Trophoblast cell (in vitro differentiated cells and primary cell): ENCODE measurements around the gene IRF2BP1.

Experiments used
- DNase-seq, 2 donors: peaks; one replicate each; pipeline ENCODE4 v3.0.0-alpha.2; 2016
- H2AFZ ChIP-seq: 2 replicates; pipeline ENCODE4 v1.6.1; 2013; ENCODE audit warnings: low read length, moderate library complexity, mild to moderate bottlenecking; ENCODE audit not compliant: insufficient read depth, poor library complexity
- H2AK5ac ChIP-seq: 2 replicates; pipeline ENCODE4 v1.6.1; 2013; ENCODE audit warnings: mild to moderate bottlenecking, low read length
- H2BK120ac ChIP-seq: 2 replicates; pipeline ENCODE4 v1.6.1; 2013; ENCODE audit warnings: low read length, mild to moderate bottlenecking, moderate library complexity; ENCODE audit not compliant: insufficient read depth, poor library complexity
- H2BK12ac ChIP-seq: 2 replicates; pipeline ENCODE4 v1.6.1; 2013; ENCODE audit warnings: mild to moderate bottlenecking, low read length, moderate library complexity
- H2BK5ac ChIP-seq: 2 replicates; pipeline ENCODE4 v1.6.1; 2013; ENCODE audit warnings: low read length, low read depth, moderate library complexity, mild to moderate bottlenecking; ENCODE audit not compliant: poor library complexity
- H3K14ac ChIP-seq: 2 replicates; pipeline ENCODE4 v1.6.1; 2013; ENCODE audit warnings: mild to moderate bottlenecking, low read length
- H3K18ac ChIP-seq: 2 replicates; pipeline ENCODE4 v1.6.1; 2013; ENCODE audit warnings: mild to moderate bottlenecking, low read length
- H3K23ac ChIP-seq: 2 replicates; pipeline ENCODE4 v1.6.1; 2013; ENCODE audit warnings: low read length
- H3K27ac ChIP-seq: 2 replicates; pipeline ENCODE4 v1.5.1; 2013; ENCODE audit warnings: low read depth, mild to moderate bottlenecking, inconsistent platforms, low read length, moderate library complexity
- H3K27me3 ChIP-seq: 2 replicates; pipeline ENCODE4 v1.6.1; 2013; ENCODE audit warnings: inconsistent platforms, mild to moderate bottlenecking, low read length, moderate library complexity; ENCODE audit not compliant: insufficient read depth
- H3K36me3 ChIP-seq, 2 experiments: 1 replicate in 1 of 2; 2 replicates in 1 of 2; pipeline ENCODE4 v1.6.1; 2013; ENCODE audit warnings: low read length in 2 of 2, mild to moderate bottlenecking in 2 of 2, moderate library complexity in 1 of 2; ENCODE audit not compliant: insufficient read depth in 2 of 2, control insufficient read depth in 1 of 2
- H3K4ac ChIP-seq: 2 replicates; pipeline ENCODE4 v1.6.1; 2013; ENCODE audit warnings: low read depth, mild to moderate bottlenecking, low read length, moderate library complexity
- H3K4me1 ChIP-seq, 2 experiments: 1 replicate in 1 of 2; 2 replicates in 1 of 2; pipeline ENCODE4 v1.6.1; 2013; ENCODE audit warnings: low read length in 2 of 2, mild to moderate bottlenecking in 2 of 2, moderate library complexity in 1 of 2; ENCODE audit not compliant: insufficient read depth in 2 of 2, control insufficient read depth in 1 of 2
- H3K4me2 ChIP-seq: 2 replicates; pipeline ENCODE4 v1.6.1; 2013; ENCODE audit warnings: inconsistent platforms, mild to moderate bottlenecking, low read length, moderate library complexity
- H3K4me3 ChIP-seq: 2 replicates; pipeline ENCODE4 v1.5.1; 2013; ENCODE audit warnings: mild to moderate bottlenecking, low read depth, low read length, inconsistent platforms
- H3K79me1 ChIP-seq: one replicate; pipeline ENCODE4 v1.6.1; 2013; ENCODE audit warnings: low read length
- H3K79me2 ChIP-seq: 2 replicates; pipeline ENCODE4 v1.6.1; 2013; ENCODE audit warnings: low read length, mild to moderate bottlenecking; ENCODE audit not compliant: control insufficient read depth, insufficient read depth, poor library complexity
- H3K9ac ChIP-seq: 2 replicates; pipeline ENCODE4 v1.6.1; 2013; ENCODE audit warnings: mild to moderate bottlenecking, low read length
- H3K9me3 ChIP-seq: 2 replicates; pipeline ENCODE4 v1.6.1; 2013; ENCODE audit warnings: low read depth, mild to moderate bottlenecking, control low read depth, inconsistent platforms, low read length; ENCODE audit not compliant: insufficient read depth
- H4K12ac ChIP-seq: 2 replicates; pipeline ENCODE4 v1.6.1; 2013; ENCODE audit warnings: low read depth, mild to moderate bottlenecking, low read length, moderate library complexity
- H4K8ac ChIP-seq: 2 replicates; pipeline ENCODE4 v1.6.1; 2013; ENCODE audit warnings: low read depth, mild to moderate bottlenecking, low read length, moderate library complexity
- H4K91ac ChIP-seq: one replicate; pipeline ENCODE4 v1.6.1; 2013; ENCODE audit warnings: low read depth, mild to moderate bottlenecking, low read length, moderate library complexity
- WGBS: extraction: QIAGEN DNeasy Blood & Tissue Kit; methylation state at CpG from one replicate; pipeline ENCODE4 v1.1.7; 2013; ENCODE audit warnings: missing lambda C conversion rate; ENCODE audit not compliant: insufficient read length, insufficient coverage; ENCODE audit errors: extremely low coverage; 5-methylcytosine and 5-hydroxymethylcytosine counted together

The IRF2BP1 gene

GRCh38 chr19:45862564-45863334 lies 23.2 kb downstream of the IRF2BP1 start, which contains the start of gene SYMPK:
Gene SYMPK, minus strand, starts transcription at chr19:45863147. Its CDS starts 8,652 bp downstream, at chr19:45854495.
- Histone ChIP-seq H3K23ac (no peak within 1 kb of the TSS), H3K4me2 (peak within 1 kb of the TSS; percentile 73), H3K9ac (peak within 1 kb of the TSS; percentile 89), H3K27me3 (peaks cover 6% of the 10 kb centered on the region), H3K4ac (peak within 1 kb of the TSS; percentile 47), H2AK5ac (peak within 1 kb of the TSS; percentile 40), H3K4me3 (peak within 1 kb of the TSS; percentile 91), H3K79me2 (peaks cover 6% of the 10 kb centered on the region), H2AFZ (peak within 1 kb of the TSS; percentile 33), H3K79me1 (peaks cover 12% of the 10 kb centered on the region), H2BK5ac (peak within 1 kb of the TSS; percentile 66), H3K14ac (peak within 1 kb of the TSS; percentile 73), H3K4me1 (peaks cover 1 to 4% of the 10 kb centered on the region in 2 experiments), H4K91ac (peak within 1 kb of the TSS; percentile 79), H2BK12ac (no peak within 1 kb of the TSS), H3K36me3 (peaks cover 7 to 8% of the 10 kb centered on the region in 2 experiments), H3K18ac (peak within 1 kb of the TSS; percentile 67), H4K8ac (peak within 1 kb of the TSS; percentile 89), H4K12ac (peak within 1 kb of the TSS; percentile 74), H3K27ac (peak within 1 kb of the TSS; percentile 81), H2BK120ac (peak within 1 kb of the TSS; percentile 66), H3K9me3 (no peaks in the 10 kb centered on the region)
- no CpG with 5 or more reads among the region's 65 CpGs for WGBS
- DNase-seq, result peak; percentile 99

GRCh38 chr19:45862271-45862563 lies 23.7 kb downstream of the IRF2BP1 start:
- no peak overlapping the region for H3K23ac ChIP-seq
- H2BK120ac ChIP-seq, result no peak overlapping the region
- WGBS, result no CpG with 5 or more reads among the region's 11 CpGs
- peak overlapping the region; percentile 2 for H2AFZ ChIP-seq
- H3K79me1 ChIP-seq, result peaks cover 12% of the 10 kb centered on the region
- H4K8ac ChIP-seq, result peak overlapping the region; percentile 74
- H4K12ac ChIP-seq, result peak overlapping the region; percentile 5
- DNase-seq, result no peak
- peak overlapping the region; percentile 68 for H3K9ac ChIP-seq
- no peaks in the 10 kb centered on the region for H3K9me3 ChIP-seq
- H4K91ac ChIP-seq, result peak overlapping the region; percentile 79
- H3K79me2 ChIP-seq, result peaks cover 6% of the 10 kb centered on the region
- H2AK5ac ChIP-seq, result no peak overlapping the region
- no peak overlapping the region for H3K14ac ChIP-seq
- no peak overlapping the region for H3K18ac ChIP-seq
- H3K4ac ChIP-seq, result no peak overlapping the region
- H3K4me2 ChIP-seq, result peak overlapping the region; percentile 64
- H3K4me1 ChIP-seq, result peaks cover 1 to 4% of the 10 kb centered on the region in 2 experiments
- peak overlapping the region; percentile 13 for H3K27ac ChIP-seq
- peaks cover 6% of the 10 kb centered on the region for H3K27me3 ChIP-seq
- H2BK5ac ChIP-seq, result no peak overlapping the region
- no peak overlapping the region for H2BK12ac ChIP-seq
- peak overlapping the region; percentile 91 for H3K4me3 ChIP-seq
- peaks cover 7 to 8% of the 10 kb centered on the region in 2 experiments for H3K36me3 ChIP-seq

GRCh38 chr19:45860359-45861259 lies 25.3 kb downstream of the IRF2BP1 start:
- no CpG with 5 or more reads among the region's 15 CpGs for WGBS
- no peak overlapping the region for H2AFZ ChIP-seq
- DNase-seq, result peak; percentile 86 to 94

GRCh38 chr19:45854167-45854778 lies 31.7 kb downstream of the IRF2BP1 start:
- H3K27ac ChIP-seq, result no peak overlapping the region
- H3K36me3 ChIP-seq, result peaks cover 49 to 59% of the 10 kb centered on the region in 2 experiments
- H2BK12ac ChIP-seq, result no peak overlapping the region
- no peak overlapping the region for H2BK5ac ChIP-seq
- no peaks in the 10 kb centered on the region for H3K79me2 ChIP-seq
- H3K79me1 ChIP-seq, result no peaks in the 10 kb centered on the region
- H3K9ac ChIP-seq, result no peak overlapping the region
- no peak overlapping the region for H2AFZ ChIP-seq
- no peak overlapping the region for H3K14ac ChIP-seq
- no peaks in the 10 kb centered on the region for H3K27me3 ChIP-seq
- DNase-seq, result no peak
- H2BK120ac ChIP-seq, result no peak overlapping the region
- no peak overlapping the region for H2AK5ac ChIP-seq
- H3K18ac ChIP-seq, result no peak overlapping the region
- peak overlapping the region; percentile 2 for H3K4me3 ChIP-seq
- no CpG with 5 or more reads among the region's 16 CpGs for WGBS
- no peak overlapping the region for H4K8ac ChIP-seq
- H4K12ac ChIP-seq, result no peak overlapping the region
- peaks cover 2% of the 10 kb centered on the region for H3K9me3 ChIP-seq
- no peaks in the 10 kb centered on the region for H3K4me1 ChIP-seq
- no peak overlapping the region for H3K23ac ChIP-seq
- H4K91ac ChIP-seq, result no peak overlapping the region
- H3K4ac ChIP-seq, result no peak overlapping the region
- no peak overlapping the region for H3K4me2 ChIP-seq

More at GRCh38 chr19:45860359-45861259, 25.3 kb downstream of the IRF2BP1 start:
- H3K4me1 ChIP-seq, result peaks cover 1 to 4% of the 10 kb centered on the region in 2 experiments
- H3K79me2 ChIP-seq, result peaks cover 6% of the 10 kb centered on the region
- peaks cover 6% of the 10 kb centered on the region for H3K27me3 ChIP-seq
- no peak overlapping the region for H2AK5ac ChIP-seq
- no peak overlapping the region for H3K14ac ChIP-seq
- no peak overlapping the region for H4K91ac ChIP-seq
- no peak overlapping the region for H3K23ac ChIP-seq
- no peak overlapping the region for H2BK12ac ChIP-seq
- peak overlapping the region; percentile 39 for H3K4ac ChIP-seq
- H4K8ac ChIP-seq, result no peak overlapping the region
- H3K9ac ChIP-seq, result no peak overlapping the region
- no peak overlapping the region for H3K27ac ChIP-seq
- H4K12ac ChIP-seq, result no peak overlapping the region
- H3K4me2 ChIP-seq, result no peak overlapping the region
- H3K18ac ChIP-seq, result no peak overlapping the region
- no peaks in the 10 kb centered on the region for H3K9me3 ChIP-seq
- H2BK5ac ChIP-seq, result no peak overlapping the region
- peaks cover 12% of the 10 kb centered on the region for H3K79me1 ChIP-seq
- H2BK120ac ChIP-seq, result no peak overlapping the region
- H3K4me3 ChIP-seq, result no peak overlapping the region
- peaks cover 12 to 13% of the 10 kb centered on the region in 2 experiments for H3K36me3 ChIP-seq
